K562 (cell line): ENCODE data around the gene GREB1. TPM values are rescaled to one million over a fixed set of nuclear protein-coding genes. Genes with fewer than 3 reads are reported as not detected.

Source experiments
- ATAC-seq: fragments of 200-7000 bp; cut with Tn5 transposase; 3 replicates; pipeline ENCODE4 v1.9.1; 2020; ENCODE audit warnings: moderate library complexity
- BruUV-seq: library from RNA; stranded (reverse); fragments of 400-500 nt; replicated peaks from 2 replicates; lab custom pipeline; 2021; lab: Mats Ljungman, UMichigan
- CTCF ChIA-PET: fragments of 300-600 bp; formaldehyde crosslinking; extraction: SDS; loops from one replicate; lab custom pipeline; 2021; ENCODE audit warnings: low intra/inter-chr PET ratio; lab: Yijun Ruan, JAX
- POLR2A ChIA-PET: fragments of 300-600, 350-650 bp; sonication (Branson Sonifier 250); formaldehyde crosslinking; extraction: SDS; loops from one replicate; lab custom pipeline; 2021; ENCODE audit warnings: antibody characterized with exemption, inconsistent platforms; lab: Yijun Ruan, JAX
- DNase-seq, 4 experiments: peaks; one replicate each; pipeline versions ENCODE4 v3.0.0 to v3.0.0-alpha.2; 2011 to 2018; ENCODE audit warnings: low spot score in 3 of 4, mixed read lengths in 3 of 4; ENCODE audit errors: extremely low read depth in 1 of 4
- FAIRE-seq: peaks from 2 replicates; lab custom pipeline; 2011; peaks lifted over from hg19 to GRCh38; lab: Jason Lieb, UNC
- H2AFZ ChIP-seq: 2 replicates; pipeline ENCODE4 v1.6.0; 2011; ENCODE audit warnings: low read depth, low read length, control low read depth, inconsistent platforms
- H3K27ac ChIP-seq: fragments of 200-600 bp; 3 replicates; pipeline ENCODE4 v1.8.0; 2011; ENCODE audit warnings: low read depth, mild to moderate bottlenecking, control low read depth, inconsistent platforms, low read length, moderate library complexity, mixed read lengths; ENCODE audit errors: extremely low read depth
- H3K27me3 ChIP-seq, 2 experiments: fragments of 300-600 bp in 1 of 2; 2 replicates in 1 of 2; 3 replicates in 1 of 2; pipeline versions ENCODE4 v1.6.0 to v1.8.0; 2011; ENCODE audit warnings: inconsistent platforms in 2 of 2, low read length in 2 of 2, mild to moderate bottlenecking in 1 of 2, mixed read lengths in 1 of 2, moderate library complexity in 1 of 2; ENCODE audit not compliant: control insufficient read depth in 2 of 2, insufficient read depth in 2 of 2
- H3K36me3 ChIP-seq: fragments of 300-600 bp; 3 replicates; pipeline ENCODE4 v1.8.0; 2011; ENCODE audit warnings: mild to moderate bottlenecking, low read length, inconsistent platforms; ENCODE audit not compliant: control insufficient read depth, insufficient read depth
- H3K4me1 ChIP-seq, 2 experiments: fragments of 200-600 bp in 1 of 2; replicated peaks in 1 of 2; 2 replicates in 1 of 2; 3 replicates in 1 of 2; pipeline versions ENCODE4 v1.5.1 to v1.8.0; 2011; ENCODE audit warnings: inconsistent platforms in 2 of 2, low read length in 2 of 2, mild to moderate bottlenecking in 1 of 2, mixed read lengths in 1 of 2, moderate library complexity in 1 of 2; ENCODE audit not compliant: control insufficient read depth in 2 of 2, insufficient read depth in 2 of 2
- H3K4me2 ChIP-seq: 2 replicates; pipeline ENCODE4 v1.6.1; 2011; ENCODE audit warnings: low read length, control low read depth, inconsistent platforms, mixed read lengths; ENCODE audit not compliant: insufficient read depth
- H3K4me3 ChIP-seq: fragments of 200-600 bp; sonication (generic), shearing (Covaris generic); 2 replicates; pipeline ENCODE4 v1.5.1; 2016; ENCODE audit warnings: control low read depth, inconsistent platforms
- H3K79me2 ChIP-seq: fragments of 200-600 bp; 3 replicates; pipeline ENCODE4 v1.8.0; 2011; ENCODE audit warnings: low read length, inconsistent platforms; ENCODE audit not compliant: control insufficient read depth, insufficient read depth
- H3K9ac ChIP-seq, 2 experiments: 2 replicates each; pipeline versions ENCODE4 v1.6.0 to v1.6.1; 2011; ENCODE audit warnings: low read depth in 2 of 2, low read length in 2 of 2, control low read depth in 1 of 2, inconsistent platforms in 1 of 2, mild to moderate bottlenecking in 1 of 2, mixed read lengths in 1 of 2; ENCODE audit not compliant: insufficient read depth in 1 of 2
- H3K9me1 ChIP-seq: one replicate; pipeline ENCODE4 v1.6.0; 2011; ENCODE audit warnings: inconsistent platforms, mild to moderate bottlenecking, low read length, moderate library complexity; ENCODE audit not compliant: control insufficient read depth, insufficient read depth
- H3K9me3 ChIP-seq: replicated peaks from 2 replicates; pipeline ENCODE4 v1.5.1; 2011; ENCODE audit warnings: low read depth, low read length, inconsistent platforms; ENCODE audit not compliant: control insufficient read depth, insufficient read depth
- H4K20me1 ChIP-seq: replicated peaks from 2 replicates; pipeline ENCODE4 v1.6.1; 2011; ENCODE audit warnings: low read length, inconsistent platforms, mixed read lengths; ENCODE audit not compliant: control insufficient read depth, insufficient read depth
- HDAC3 ChIP-seq: fragments of 450-650 bp; IDR thresholded peaks from 2 replicates; pipeline ENCODE4 v1.6.1; 2018; ENCODE audit warnings: borderline replicate concordance, mild to moderate bottlenecking, moderate library complexity; ENCODE audit not compliant: partially characterized antibody
- NRF1 ChIP-seq, 2 experiments: fragments of 450-650 bp; IDR thresholded peaks in 1 of 2; conservative IDR thresholded peaks in 1 of 2; 2 replicates each; pipeline ENCODE4 v1.6.1; 2014; ENCODE audit warnings: mild to moderate bottlenecking in 2 of 2
- PTRF ChIP-seq: fragments of 450-650 bp; IDR thresholded peaks from 2 replicates; pipeline ENCODE4 v1.6.1; 2016; ENCODE audit warnings: mild to moderate bottlenecking, missing genetic modification characterization, missing compliant biosample characterization
- VEZF1 ChIP-seq: fragments of 200-800 bp; sonication (Bioruptor generic); IDR thresholded peaks from 2 replicates; pipeline ENCODE4 v1.6.1; 2017; ENCODE audit warnings: missing genetic modification characterization, missing compliant biosample characterization
- WGBS: fragments of 100-300 bp; shearing (Covaris generic); methylation state at CpG from one replicate; pipeline ENCODE4 v1.1.6; 2016; ENCODE audit warnings: low coverage, mixed read lengths; ENCODE audit not compliant: insufficient coverage; ENCODE audit errors: missing lambda C conversion rate; 5-methylcytosine and 5-hydroxymethylcytosine counted together
- in situ Hi-C: fragments of 300-500 bp; cut with MboI; formaldehyde crosslinking; loops from 4 replicates; pipeline ENCODE4 v1.15.0; 2018; ENCODE audit warnings: inconsistent platforms, mixed read lengths
- intact Hi-C: fragments of 100-400 bp; cut with micrococcal nuclease; formaldehyde crosslinking; loops from 2 replicates; pipeline ENCODE4 v1.14.2; 2022
- polyA plus RNA-seq, 8 experiments: library from polyadenylated mRNA; depleted of rRNA in 4 of 8; stranded (reverse) in 5 of 8; unstranded in 3 of 8; fragments of >200 nt; fragmentation: Nextera tagmentation in 2 of 8; fragmentation: Illumina TruSeq in 1 of 8; extraction: Ambion mirVana in 2 of 8; extraction: Trizol in 1 of 8; gene quantifications; 2 replicates each; pipeline versions ENCODE4 v1.2.1 to v1.2.3, GENCODE V29; 2011 to 2014; ENCODE audit warnings: inconsistent platforms in 1 of 8, missing spikeins in 1 of 8
- total RNA-seq, 7 experiments: library from RNA; depleted of rRNA in 6 of 7; stranded (reverse); fragments of >200 nt in 6 of 7; fragmentation: Illumina TruSeq in 2 of 7; extraction: Trizol in 2 of 7; gene quantifications; 2 replicates each; pipeline versions ENCODE4 v1.2.1 to v1.2.3, GENCODE V29; 2011 to 2021; ENCODE audit warnings: low replicate concordance in 1 of 7
- TF ChIP-seq, protein P1 (sequence below): fragments of 450-650 bp; formaldehyde crosslinking; IDR thresholded peaks from 2 replicates; pipeline ENCODE4 v1.4.0; 2020; ENCODE audit warnings: mild to moderate bottlenecking, moderate library complexity

Gene GREB1
- total and polyA plus RNA-seq, 9 of the 15 experiments (the other 6 are each of a cell fraction or from before 2014, with no cell fraction given), result 0.04 to 0.86 (median 0.10) TPM; not detected in 1

DNA sequence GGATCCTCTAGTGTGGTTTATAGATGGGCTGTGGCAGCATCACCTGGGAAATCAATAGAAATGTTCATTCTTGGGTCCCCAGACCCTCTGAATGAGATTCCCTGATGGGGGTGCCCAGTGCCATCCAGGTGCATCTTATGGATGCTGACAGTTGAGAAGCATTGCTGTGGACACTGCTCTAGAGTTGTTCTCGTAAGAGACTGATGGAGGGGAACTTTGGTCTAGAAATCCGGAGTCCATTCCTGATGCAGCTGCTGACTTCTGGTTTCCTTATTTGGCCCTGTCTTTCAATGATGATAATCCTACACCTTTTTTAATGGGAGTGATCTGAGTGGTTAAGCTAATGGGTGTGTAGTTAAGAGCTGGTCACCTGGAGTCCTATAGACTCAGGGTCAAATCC is 39.5 kb upstream of the GREB1 start (continued):
- TF ChIP-seq, protein P1, sequence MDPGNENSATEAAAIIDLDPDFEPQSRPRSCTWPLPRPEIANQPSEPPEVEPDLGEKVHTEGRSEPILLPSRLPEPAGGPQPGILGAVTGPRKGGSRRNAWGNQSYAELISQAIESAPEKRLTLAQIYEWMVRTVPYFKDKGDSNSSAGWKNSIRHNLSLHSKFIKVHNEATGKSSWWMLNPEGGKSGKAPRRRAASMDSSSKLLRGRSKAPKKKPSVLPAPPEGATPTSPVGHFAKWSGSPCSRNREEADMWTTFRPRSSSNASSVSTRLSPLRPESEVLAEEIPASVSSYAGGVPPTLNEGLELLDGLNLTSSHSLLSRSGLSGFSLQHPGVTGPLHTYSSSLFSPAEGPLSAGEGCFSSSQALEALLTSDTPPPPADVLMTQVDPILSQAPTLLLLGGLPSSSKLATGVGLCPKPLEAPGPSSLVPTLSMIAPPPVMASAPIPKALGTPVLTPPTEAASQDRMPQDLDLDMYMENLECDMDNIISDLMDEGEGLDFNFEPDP (CRISPR knock-in tag), result no peak
- TF ChIP-seq PTRF (tag), result no peak

- H3K36me3 ChIP-seq, result no peaks in the 10 kb centered on the region
- no peaks in the 10 kb centered on the region for H3K79me2 ChIP-seq
- H3K27me3 ChIP-seq, result peaks cover 15 to 38% of the 10 kb centered on the region in 2 experiments; a peak in 4 of 5 replicates
- H3K9me1 ChIP-seq, result no peaks in the 10 kb centered on the region
- peak overlapping the region; percentile 8; the same call in 1 of the 2 replicates for H3K4me2 ChIP-seq
- 2% methylated on average over 21 of the region's 30 CpGs for WGBS
- H2AFZ ChIP-seq, result no peak overlapping the region
- H3K9ac ChIP-seq, result no peak overlapping the region
- no peak overlapping the region for H3K27ac ChIP-seq
- DNase-seq (peak in 1 of 4 experiments; percentile 19), ATAC-seq (peak; percentile 74), FAIRE-seq (no peak)
- no peak overlapping the region for H3K4me3 ChIP-seq
- in situ Hi-C loops (loop anchor here (25.0 kb wide), 1 partner anchor 291 kb away; no protein-coding TSS in a partner anchor), intact Hi-C loops (no loop called here)
- POLR2A ChIA-PET, result no interaction called here
- H3K4me1 ChIP-seq, result peaks cover 0 to 4% of the 10 kb centered on the region in 2 experiments; a peak in 1 of 5 replicates
- H3K9me3 ChIP-seq, result no peaks in the 10 kb centered on the region
- H4K20me1 ChIP-seq, result no peaks in the 10 kb centered on the region
- TF ChIP-seq HDAC3 (no peak), VEZF1 (0 out of 2 replicates have a peak, but pooled peaks have one; percentile 46), NRF1 (conservative IDR thresholded peaks at IDR 0.05 in 1 of 2, IDR thresholded peaks at IDR 0.05 in 1 of 2) (peak in 1 of 2 experiments; percentile 22; a peak in 2 of 4 replicates)
- CTCF ChIA-PET, result no interaction called here
- no TSS peak for BruUV-seq
Measured at GRCh38 chr2:11495844-11496681, 37.8 kb upstream of the GREB1 start.
